Neural progenitor cell (in vitro differentiated cells): ENCODE data around the gene KLHL15. TPM values are rescaled to one million over a fixed set of nuclear protein-coding genes. Genes with fewer than 3 reads are reported as not detected.

Source experiments
- DNase-seq: peaks from one replicate; pipeline ENCODE4 v3.0.0-alpha.2; 2016; ENCODE audit warnings: low spot score
- H2AFZ ChIP-seq: fragments of 200-600 bp; sonication (generic); replicated peaks from 2 replicates; pipeline ENCODE4 v1.6.1; 2016; ENCODE audit warnings: antibody characterized with exemption
- H3F3A ChIP-seq: fragments of 200-600 bp; sonication (generic); 2 replicates; pipeline ENCODE4 v1.6.1; 2016; ENCODE audit warnings: antibody characterized with exemption, low read depth
- H3K27ac ChIP-seq: fragments of 200-600 bp; sonication (generic); 2 replicates; pipeline ENCODE4 v1.5.1; 2016; ENCODE audit warnings: mild to moderate bottlenecking
- H3K27me3 ChIP-seq: fragments of 200-600 bp; sonication (generic); 2 replicates; pipeline ENCODE4 v1.6.1; 2016; ENCODE audit warnings: mild to moderate bottlenecking, moderate library complexity
- H3K36me3 ChIP-seq: fragments of 200-600 bp; sonication (generic); 2 replicates; pipeline ENCODE4 v1.5.1; 2016
- H3K4me1 ChIP-seq: fragments of 200-600 bp; sonication (generic); 2 replicates; pipeline ENCODE4 v1.6.1; 2016; ENCODE audit warnings: mixed run types
- H3K4me2 ChIP-seq: fragments of 200-600 bp; sonication (generic); 2 replicates; pipeline ENCODE4 v1.6.1; 2016
- H3K4me3 ChIP-seq: fragments of 200-600 bp; sonication (generic); 2 replicates; pipeline ENCODE4 v1.5.1; 2016
- H3K79me2 ChIP-seq: fragments of 200-600 bp; sonication (generic); 2 replicates; pipeline ENCODE4 v1.6.1; 2016; ENCODE audit warnings: low read depth
- H3K9ac ChIP-seq: fragments of 200-600 bp; sonication (generic); 2 replicates; pipeline ENCODE4 v1.6.1; 2016
- H3K9me3 ChIP-seq: fragments of 200-600 bp; sonication (generic); 2 replicates; pipeline ENCODE4 v1.5.1; 2016; ENCODE audit warnings: low read depth
- H4K20me1 ChIP-seq: fragments of 200-600 bp; sonication (generic); 2 replicates; pipeline ENCODE4 v1.6.1; 2016; ENCODE audit warnings: low read depth
- H3K27ac Mint-ChIP-seq: 3 replicates; pipeline ENCODE4 v1.8.0; 2021; ENCODE audit warnings: mixed read lengths
- H3K27me3 Mint-ChIP-seq: 2 replicates; pipeline ENCODE4 v1.8.0; 2022; ENCODE audit warnings: low read depth, mild to moderate bottlenecking, inconsistent platforms, moderate library complexity, mixed read lengths; ENCODE audit not compliant: insufficient read depth
- H3K36me3 Mint-ChIP-seq: 3 replicates; pipeline ENCODE4 v1.8.0; 2021; ENCODE audit warnings: mixed read lengths
- H3K4me1 Mint-ChIP-seq: 3 replicates; pipeline ENCODE4 v1.8.0; 2021; ENCODE audit warnings: mixed read lengths
- H3K4me3 Mint-ChIP-seq: 3 replicates; pipeline ENCODE4 v1.8.0; 2021; ENCODE audit warnings: mild to moderate bottlenecking, moderate library complexity, mixed read lengths
- H3K9me3 Mint-ChIP-seq: 3 replicates; pipeline ENCODE4 v1.8.0; 2020; ENCODE audit warnings: mixed read lengths
- EZH2 ChIP-seq: fragments of 200-600 bp; sonication (generic); IDR thresholded peaks from 2 replicates; pipeline ENCODE4 v1.6.1; 2017; ENCODE audit warnings: antibody characterized with exemption, mild to moderate bottlenecking, moderate library complexity
- EZH2phosphoT487 ChIP-seq: fragments of 200-600 bp; sonication (generic); IDR thresholded peaks from 2 replicates; pipeline ENCODE4 v1.6.1; 2017; ENCODE audit warnings: antibody characterized with exemption
- total RNA-seq: library from RNA; depleted of rRNA; stranded (reverse); fragments of >200 nt; gene quantifications from 2 replicates; pipeline ENCODE4 v1.2.3, GENCODE V29; 2015; ENCODE audit warnings: low replicate concordance
- TF ChIP-seq, protein P1 (sequence below): fragments of 200-600 bp; sonication (generic); IDR thresholded peaks from 2 replicates; pipeline ENCODE4 v1.5.1; 2017; ENCODE audit warnings: antibody characterized with exemption, mild to moderate bottlenecking

KLHL15 gene
- total RNA-seq, 1 donor from 2014 or later = 46.9 TPM

DNA sequence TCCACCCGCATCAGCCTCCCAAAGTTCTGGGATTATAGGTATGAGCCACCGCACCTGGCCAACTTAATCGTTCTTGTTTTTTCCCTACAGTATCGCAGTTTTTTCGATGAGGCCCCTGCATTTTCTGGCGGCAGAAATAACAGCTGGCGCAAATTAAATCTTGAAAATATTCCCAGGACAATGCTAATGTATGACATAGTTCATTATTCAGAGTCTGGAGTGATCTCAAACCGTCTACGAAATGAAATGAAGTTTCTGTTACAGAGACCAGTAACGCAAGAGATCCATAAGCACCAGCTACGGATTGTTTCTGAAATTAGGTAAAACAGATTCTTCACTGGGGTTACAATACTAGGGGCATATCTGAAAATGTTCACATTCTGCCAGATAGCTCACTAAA lies 91.9 kb downstream of the KLHL15 start:
- Histone ChIP-seq H2AFZ (no peak overlapping the region), H3K4me1 (no peaks in the 10 kb centered on the region), H4K20me1 (no peaks in the 10 kb centered on the region), H3K9ac (no peak overlapping the region), H3K27me3 (no peaks in the 10 kb centered on the region), H3K4me2 (no peak overlapping the region), H3K9me3 (no peaks in the 10 kb centered on the region), H3F3A (no peaks in the 10 kb centered on the region), H3K36me3 (no peaks in the 10 kb centered on the region), H3K4me3 (no peak overlapping the region), H3K79me2 (no peaks in the 10 kb centered on the region), H3K27ac (no peak overlapping the region)
- peaks cover 5% of the 10 kb centered on the region for H3K27me3 Mint-ChIP-seq
- no peak overlapping the region for H3K4me3 Mint-ChIP-seq
- H3K4me1 Mint-ChIP-seq = peaks cover 3% of the 10 kb centered on the region
- H3K9me3 Mint-ChIP-seq = no peaks in the 10 kb centered on the region
- no peak for DNase-seq
- H3K27ac Mint-ChIP-seq = no peak overlapping the region
- TF ChIP-seq, protein P1, sequence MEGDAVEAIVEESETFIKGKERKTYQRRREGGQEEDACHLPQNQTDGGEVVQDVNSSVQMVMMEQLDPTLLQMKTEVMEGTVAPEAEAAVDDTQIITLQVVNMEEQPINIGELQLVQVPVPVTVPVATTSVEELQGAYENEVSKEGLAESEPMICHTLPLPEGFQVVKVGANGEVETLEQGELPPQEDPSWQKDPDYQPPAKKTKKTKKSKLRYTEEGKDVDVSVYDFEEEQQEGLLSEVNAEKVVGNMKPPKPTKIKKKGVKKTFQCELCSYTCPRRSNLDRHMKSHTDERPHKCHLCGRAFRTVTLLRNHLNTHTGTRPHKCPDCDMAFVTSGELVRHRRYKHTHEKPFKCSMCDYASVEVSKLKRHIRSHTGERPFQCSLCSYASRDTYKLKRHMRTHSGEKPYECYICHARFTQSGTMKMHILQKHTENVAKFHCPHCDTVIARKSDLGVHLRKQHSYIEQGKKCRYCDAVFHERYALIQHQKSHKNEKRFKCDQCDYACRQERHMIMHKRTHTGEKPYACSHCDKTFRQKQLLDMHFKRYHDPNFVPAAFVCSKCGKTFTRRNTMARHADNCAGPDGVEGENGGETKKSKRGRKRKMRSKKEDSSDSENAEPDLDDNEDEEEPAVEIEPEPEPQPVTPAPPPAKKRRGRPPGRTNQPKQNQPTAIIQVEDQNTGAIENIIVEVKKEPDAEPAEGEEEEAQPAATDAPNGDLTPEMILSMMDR = no peak
- TF ChIP-seq EZH2 (no peak), EZH2phosphoT487 (no peak)
- H3K36me3 Mint-ChIP-seq = no peaks in the 10 kb centered on the region

Other genes starting within 250 kb of the KLHL15 start
- gene SAT1, start 244.0 kb downstream of the KLHL15 start, total RNA-seq = 110 and 168 TPM in 2 replicates
- gene APOO, start 119.2 kb downstream of the KLHL15 start, total RNA-seq = 44.2 and 81.0 TPM in 2 replicates
- not detected in 2 replicates for gene CXorf58, start 119.2 kb downstream of the KLHL15 start, total RNA-seq
- gene EIF2S3, start 27.8 kb upstream of the KLHL15 start, total RNA-seq = 503 and 568 TPM in 2 replicates
- gene ZFX, start 122.5 kb upstream of the KLHL15 start, total RNA-seq = 48.2 and 59.1 TPM in 2 replicates